HG03045 (cell line): ENCODE results near the gene MRPL28.
A peak's percentile ranks its signal among the peaks of the same experiment; 100 is the strongest.
"Not testable (repeated sequence)": the region's sequence is repeated elsewhere in the genome, so short reads cannot be mapped to it uniquely, and the experiment has no call there.

Experiments
- ATAC-seq: cut with Tn5 transposase; IDR thresholded peaks from one replicate; pipeline ENCODE4 v1.9.1; 2021; ENCODE audit warnings: mild to moderate bottlenecking, moderate library complexity; ENCODE audit not compliant: unreplicated experiment

Gene MRPL28

DNA sequence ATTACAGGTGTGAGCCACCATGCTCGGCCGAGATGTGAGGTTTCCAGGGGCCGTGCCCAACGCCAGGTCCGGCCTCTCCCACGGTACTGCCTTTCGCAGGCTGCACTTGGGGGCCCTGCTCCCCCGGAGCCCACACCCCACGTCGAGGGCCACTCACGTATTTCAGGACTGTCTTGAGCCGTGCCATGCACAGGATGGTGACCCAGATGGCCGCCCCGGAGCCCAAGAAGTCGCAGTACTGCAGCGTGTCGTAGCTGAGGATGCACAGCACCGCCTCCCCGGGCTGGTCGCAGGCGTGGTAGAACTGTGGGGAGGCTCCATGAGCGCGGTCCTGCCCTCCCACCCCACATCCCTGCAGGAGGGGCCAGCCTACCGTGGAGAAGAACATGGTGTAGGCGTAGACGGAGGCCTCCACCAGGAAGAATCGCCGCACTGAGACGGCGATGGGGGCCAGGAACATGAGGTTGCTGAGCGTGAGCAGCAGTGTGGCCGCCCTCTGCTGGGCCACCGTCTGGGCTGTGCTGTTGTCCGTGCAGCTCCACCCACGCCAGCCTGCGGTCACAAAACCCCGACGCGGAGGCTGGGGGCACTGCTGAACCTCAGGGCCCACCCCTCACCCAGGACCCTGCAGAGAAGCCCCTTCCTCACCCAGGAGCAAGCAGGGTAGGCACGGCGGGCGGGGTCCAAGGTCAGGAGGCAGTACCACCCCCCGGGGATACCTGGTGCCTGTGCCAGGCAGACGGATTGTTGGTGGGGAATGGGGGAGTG is 3.7 kb upstream of the MRPL28 start:
- no peak for ATAC-seq

DNA sequence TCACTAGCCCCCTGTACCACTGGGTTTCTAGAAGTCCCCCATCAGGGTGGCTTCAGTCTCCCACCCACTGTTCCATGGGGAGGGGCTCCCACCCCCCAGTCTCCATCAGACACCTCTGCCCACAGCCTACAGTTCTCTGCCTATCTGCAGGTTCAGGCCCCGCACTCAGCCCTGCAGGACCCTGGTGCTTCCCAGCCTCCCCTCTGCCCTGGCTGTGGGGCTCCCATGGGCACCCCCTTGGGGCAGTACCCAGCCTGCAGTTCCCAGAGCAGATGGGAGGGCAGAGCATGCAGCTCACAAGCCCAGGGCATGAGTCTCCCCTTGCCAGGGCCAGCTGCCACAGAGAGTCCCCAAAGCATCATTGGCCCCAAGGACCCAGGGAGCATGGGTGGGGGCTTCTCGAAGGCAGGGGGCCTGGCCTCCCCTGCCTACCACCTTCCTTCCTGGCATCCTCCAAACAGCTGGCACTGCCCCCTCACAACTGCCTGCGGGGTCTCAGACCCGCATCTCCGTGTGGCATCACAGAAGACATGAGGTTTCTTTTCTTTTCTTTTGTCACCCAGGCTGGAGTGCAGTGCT is 2.8 kb upstream of the MRPL28 start:
- ATAC-seq = no peak

DNA sequence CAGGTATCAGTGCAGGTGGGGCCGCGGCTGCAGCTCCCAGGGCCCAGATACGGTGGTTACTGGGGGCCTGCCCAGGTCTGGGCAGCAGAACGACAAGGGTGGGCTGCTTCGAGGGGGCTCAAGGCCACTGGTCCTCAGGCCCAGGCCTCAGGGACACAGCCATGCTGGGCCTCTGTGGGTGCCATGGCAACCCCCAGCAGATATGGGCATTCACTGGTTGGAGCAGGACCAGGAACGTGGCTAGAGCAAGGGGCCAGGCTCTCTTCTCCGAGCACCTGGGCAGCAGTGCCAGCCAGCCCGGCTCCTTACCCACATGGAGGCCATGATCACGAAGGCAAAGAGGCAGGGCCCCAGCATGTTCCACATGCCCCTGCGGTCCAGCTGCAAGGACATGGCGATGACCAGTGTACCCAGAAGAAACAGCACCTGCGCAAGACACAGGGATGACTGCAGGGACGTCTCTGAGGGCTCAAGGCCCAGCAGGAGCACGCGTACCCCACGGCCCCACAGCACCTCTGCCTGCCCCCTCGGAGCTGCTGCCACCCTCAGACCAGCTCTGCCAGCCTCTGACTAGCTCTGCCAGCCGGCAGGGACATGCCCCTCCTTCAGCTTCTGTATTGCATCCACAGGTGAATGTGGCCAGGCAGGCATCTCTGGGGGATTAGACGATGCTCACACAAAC is 2.1 kb upstream of the MRPL28 start:
- ATAC-seq = no peak

DNA sequence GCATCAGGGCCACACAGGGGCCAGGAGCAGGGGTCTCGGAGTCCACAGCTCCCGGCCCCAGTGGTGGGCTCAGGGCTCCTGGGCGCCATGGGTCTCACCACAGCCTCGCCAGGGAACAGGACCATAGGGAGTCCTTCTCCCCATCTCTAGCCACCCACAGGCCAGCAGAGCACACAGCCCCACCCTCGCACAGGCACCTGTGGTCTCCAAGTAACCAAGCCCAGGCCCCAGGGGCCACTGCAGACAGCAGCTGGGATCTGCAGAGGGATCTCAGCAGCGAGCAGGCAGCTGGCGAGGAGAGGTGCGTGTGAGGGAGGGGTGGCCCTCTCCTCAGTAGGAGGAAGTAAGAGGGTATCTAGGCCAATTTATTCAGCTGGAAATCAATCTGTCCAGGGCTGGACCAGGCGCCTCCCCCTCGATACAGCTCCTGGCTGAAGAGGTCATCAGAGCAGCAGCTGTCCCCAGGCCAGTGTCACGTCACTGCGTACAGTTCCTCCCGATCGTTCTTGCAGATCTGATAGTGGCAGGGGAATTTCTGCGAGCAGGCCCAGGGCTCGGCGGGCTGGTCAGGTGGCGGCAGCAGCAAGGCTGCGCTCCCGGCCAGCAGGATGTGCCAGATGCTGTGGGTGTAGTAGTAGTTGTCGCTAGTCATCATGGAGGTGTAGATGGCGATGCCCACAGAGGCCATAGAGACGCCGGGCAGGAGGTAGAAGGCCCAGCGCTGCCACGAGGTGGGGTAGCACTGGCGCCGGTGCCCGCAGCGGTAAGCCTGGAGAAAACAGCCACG is 1.4 kb upstream of the MRPL28 start:
- no peak for ATAC-seq

DNA sequence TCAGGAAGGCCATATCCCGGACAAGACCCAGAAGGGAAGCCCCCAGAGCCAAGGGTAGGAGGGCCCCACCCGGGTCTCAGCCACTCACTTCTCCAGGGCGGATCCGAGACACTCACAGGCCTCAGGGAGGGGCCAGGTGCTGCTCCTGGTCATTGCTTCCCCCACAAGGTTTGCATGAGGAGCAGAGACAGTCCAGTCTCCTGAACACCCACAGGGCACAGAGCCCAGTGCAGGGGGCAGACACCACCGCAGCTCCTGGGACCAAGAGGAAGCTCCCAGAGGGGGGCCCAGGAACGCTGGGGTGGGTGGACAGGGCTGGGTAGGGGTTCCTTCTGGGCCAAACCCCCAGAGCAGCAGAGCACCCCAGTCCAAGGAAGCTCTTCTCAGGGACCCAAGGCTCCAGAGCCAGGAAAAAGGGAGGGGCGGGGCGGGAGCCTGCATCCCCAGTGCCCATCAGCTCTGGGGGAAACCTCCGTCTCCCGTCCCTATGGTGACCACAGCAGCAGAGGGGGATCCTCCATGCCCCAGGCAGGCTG is 709 bp upstream of the MRPL28 start:
- ATAC-seq = no peak

DNA sequence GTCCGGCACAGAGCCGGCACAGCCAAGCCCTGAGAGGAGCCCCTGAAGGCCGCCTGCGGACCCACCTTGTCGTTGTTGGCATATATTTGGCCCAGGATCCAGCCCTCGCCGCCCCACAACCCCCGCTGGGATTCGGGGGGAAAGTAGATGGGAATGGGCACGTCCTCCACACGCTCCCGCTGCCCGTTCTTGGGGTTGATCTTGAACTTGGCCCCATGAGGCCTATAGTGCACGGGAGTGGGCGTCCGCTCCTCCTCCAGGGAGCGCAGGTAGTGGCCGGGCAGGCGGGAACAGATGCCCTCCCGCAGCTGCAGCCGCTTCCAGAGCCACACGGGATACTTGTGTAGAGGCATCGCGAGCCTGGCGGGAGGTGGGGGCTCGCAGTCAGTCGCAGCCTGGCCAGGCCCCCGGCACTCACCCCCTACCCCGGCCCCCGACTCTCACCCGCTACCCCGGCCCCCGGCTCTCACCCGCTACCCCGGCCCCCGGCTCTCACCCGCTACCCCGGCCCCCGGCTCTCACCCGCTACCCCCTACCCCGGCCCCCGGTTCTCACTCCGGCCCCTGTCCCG is 387 bp downstream of the MRPL28 start:
- ATAC-seq = no peak

DNA sequence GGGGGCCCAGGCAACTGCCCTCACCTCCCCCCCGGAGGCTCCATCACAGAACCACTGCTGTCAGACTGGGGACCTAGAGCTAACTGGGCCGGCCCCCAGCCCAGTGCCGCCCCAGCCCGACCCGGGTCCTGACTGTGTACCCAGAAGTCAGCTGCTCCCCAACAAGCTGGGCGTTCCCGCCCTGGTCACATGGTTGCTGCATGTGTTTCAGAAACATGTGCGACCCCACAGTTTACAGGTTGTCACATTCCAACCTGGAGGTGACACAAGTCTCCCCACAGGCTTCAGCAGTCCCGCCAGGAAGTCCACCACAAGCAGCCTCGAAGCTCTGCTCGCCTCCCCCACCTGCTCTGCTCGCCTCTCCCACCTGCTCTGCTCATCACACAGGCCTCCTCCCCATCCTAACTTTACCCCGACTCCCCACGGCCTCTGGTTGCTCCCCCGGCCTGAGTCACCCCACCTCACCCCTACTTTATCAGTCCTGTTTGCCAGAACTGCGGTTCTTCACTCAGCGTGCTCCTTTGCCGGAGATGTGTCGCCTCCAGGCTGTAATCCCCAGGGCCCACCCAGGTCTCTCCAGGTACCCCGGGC is 968 bp downstream of the MRPL28 start:
- ATAC-seq = no peak

DNA sequence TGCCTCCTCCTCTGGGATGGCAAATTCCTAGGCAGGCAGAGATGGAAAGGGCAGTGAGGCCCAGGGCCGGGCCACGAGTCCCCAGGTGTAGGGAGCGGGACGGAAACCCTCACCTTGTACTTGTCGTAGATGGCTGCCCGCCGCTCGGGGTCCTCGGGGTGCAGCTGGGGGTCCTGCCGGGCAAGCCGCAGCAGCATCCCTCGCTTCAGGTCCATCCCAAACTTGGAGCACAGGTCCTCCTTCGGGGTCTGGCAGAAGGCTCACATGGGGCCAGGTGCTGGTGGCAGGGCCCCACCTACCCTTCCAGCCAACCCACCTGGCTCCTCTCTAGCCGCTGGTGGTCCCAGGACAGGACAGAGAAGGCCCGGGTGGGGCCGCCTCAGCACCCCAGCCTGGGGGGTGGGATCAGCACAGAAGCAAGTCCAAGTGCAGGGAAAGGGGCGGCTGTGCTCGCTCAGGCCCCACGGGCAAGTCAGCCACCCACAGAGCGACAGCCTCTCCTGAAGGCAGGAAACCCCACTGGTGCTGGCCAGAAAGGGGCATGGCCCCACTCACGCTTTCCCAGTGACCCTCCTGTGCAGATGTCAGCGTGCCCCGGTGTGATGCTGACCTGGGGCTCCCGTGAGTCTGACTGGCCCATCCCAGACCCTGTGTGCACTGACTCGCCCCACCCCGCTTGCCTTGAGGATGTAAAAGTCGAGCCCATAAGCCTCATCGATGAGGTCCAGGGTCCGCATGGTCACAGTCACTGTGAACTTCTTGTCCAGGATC is 1.8 kb downstream of the MRPL28 start:
- no peak for ATAC-seq

DNA sequence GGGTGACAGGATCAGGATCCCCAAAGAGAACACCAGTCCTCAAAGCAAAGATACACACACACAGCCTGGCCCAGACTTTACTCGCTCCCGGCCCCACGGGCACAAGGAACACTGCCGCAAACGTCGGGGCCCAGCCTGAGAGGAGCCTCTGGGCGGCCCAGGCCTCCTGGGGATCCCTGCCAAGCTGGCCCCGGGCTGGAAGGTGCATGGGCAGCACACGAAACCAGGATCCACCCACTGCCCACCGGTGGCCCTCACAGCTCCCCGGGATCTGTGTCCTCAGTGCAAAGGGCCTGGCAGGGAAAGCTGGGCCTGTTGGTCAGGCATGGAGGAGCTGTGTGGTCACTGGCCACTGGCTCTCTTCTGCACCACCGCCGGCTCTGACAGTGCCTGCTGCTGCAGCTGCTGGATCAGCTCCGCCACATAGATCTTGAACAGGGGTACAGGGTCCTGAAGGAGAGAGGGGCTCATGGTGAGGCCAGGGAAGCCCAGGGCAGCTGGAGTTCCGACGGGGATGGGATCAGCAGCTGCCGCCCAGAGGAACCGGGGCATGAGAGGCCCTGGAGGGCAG is 2.9 kb downstream of the MRPL28 start:
- no peak for ATAC-seq

DNA sequence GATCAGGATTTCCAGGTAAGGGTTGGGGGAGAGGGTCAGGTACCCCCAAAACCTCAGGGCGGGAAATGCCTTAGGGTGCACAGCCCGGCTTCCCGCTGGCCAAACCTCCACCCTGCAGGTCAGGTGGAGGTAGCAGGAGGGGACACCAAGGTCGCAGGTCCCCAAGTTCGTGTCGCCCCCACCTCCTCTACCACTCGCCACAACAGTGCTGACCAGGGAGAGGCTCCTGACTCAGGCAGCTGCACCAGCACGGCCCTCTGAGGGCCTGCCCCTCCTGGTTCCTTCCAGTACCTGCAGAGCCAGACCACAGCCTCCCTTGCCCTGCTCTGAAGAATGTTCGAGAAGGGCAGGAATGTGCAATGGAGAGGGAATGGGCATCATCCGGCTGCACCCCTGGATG is 3.9 kb downstream of the MRPL28 start:
- ATAC-seq = no peak

DNA sequence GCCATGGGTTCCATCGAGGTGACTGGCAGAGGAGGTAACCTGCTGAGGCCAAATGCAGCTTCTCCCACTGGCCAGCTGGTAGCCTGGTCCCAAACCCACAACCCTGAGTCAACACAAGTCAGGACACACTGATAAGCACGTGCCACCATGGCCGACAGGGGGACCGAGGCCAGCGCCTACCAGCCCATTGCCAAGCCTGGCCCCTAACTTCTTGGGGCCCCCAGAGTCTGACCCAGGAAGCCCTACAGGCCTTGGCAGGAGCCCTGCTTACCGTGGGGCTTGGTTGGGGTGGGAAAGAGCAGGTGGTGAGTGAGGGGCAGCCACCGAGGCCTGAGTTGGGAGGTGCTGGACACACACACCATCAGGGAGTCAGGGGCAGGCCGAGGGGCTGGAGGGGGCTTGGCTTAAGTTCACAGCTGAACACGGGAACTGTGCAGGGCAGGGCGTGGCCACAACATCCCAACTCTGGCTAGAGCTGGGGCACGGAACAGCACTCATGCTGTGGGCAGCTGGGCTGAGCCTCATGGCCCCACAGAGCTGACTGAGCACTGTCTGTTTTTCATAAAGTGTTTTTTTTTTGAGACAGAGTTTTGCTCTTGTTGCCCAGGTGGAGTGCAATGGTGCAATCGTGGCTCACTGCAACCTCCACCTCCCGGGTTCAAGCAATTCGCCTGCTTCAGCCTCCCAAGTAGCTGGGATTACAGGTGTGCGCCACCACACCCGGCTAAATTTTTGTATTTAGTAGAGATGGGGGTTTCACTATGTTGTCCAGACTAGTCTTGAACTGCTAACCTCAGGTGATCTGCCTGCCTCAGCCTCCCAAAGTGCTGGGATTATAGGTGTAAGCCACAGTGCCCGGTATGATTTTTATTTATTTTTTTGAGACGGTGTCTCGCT is 5.5 kb downstream of the MRPL28 start:
- no peak for ATAC-seq

DNA sequence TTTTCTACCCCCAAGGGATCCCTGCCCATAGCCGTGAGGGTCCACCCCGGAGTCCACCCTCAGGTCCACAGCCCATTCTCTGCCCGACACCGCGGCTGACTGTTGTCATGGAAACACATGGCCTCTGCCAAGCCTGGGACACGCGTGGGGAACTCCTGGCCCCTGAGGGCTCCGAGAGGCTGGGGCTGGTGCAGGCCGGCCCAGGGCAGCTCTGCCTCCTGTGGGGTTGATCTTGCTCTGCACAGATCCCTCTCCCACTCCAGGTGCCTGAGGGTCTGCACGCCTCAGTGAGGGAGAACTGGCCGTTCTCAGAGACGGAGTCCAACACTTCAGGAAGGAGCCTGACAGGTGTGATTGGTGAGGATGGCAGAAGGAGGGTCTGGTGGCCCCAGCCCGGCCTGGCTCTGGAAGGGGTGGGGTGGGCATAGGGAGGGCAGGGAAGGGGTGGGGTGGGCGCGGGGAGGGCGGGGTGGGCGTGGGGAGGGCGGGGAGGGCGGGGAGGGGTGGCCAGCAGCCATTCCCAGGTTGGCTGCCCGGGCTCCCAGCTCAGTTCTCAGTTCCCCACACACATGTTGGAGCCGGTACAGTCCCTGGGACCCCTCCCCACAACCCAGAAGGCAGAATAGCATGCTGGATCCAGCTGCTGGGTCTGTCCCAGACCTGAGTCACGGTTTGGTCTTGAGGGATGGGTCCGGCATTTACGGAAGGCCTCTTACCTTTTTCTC is 6.4 kb downstream of the MRPL28 start:
- no peak for ATAC-seq

DNA sequence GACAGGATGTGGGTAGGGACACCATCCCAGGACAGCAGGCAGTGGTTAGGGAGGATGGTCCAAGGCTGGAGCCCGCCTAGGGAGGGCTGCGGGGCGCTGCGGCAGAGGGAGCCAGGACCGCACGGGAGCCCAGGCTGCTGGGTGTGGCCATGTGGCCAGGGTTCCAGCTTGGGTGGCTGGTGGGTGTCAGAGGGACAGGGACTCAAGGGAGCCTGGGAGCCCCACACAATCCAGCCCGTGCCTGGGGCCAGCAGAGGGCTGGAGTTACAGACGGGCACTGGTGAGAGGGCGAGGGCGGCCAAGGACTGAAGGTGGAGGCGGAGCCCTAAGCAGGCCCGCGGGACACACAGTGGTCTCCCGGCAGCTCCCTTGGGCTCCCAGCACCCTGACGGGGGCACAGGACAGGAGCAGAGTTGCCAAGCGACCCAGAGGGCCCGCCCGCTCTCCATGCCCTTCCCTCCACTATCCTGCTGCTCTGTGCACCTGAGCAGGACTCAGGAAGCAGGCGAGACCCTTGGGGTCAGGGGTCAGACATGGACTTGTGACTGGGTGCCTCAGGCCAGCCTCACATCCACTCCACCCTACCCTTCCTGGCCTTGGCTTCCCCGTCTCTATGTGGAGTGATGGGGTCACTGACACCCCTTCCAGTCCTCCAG is 7.1 kb downstream of the MRPL28 start:
- no peak for ATAC-seq

DNA sequence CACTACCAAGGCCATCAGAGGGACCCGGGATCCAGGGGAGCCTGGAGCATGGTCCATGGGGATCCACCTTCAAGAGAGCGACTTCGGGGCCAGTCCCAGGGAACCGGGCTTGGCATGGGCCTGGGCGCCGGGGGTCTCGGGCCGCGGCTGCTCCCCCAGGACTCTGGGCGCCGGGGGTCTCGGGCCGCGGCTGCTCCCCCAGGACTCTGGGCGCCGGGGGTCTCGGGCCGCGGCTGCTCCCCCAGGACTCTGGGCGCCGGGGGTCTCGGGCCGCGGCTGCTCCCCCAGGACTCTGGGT is 7.7 kb downstream of the MRPL28 start:
- not testable (repeated sequence) for ATAC-seq

DNA sequence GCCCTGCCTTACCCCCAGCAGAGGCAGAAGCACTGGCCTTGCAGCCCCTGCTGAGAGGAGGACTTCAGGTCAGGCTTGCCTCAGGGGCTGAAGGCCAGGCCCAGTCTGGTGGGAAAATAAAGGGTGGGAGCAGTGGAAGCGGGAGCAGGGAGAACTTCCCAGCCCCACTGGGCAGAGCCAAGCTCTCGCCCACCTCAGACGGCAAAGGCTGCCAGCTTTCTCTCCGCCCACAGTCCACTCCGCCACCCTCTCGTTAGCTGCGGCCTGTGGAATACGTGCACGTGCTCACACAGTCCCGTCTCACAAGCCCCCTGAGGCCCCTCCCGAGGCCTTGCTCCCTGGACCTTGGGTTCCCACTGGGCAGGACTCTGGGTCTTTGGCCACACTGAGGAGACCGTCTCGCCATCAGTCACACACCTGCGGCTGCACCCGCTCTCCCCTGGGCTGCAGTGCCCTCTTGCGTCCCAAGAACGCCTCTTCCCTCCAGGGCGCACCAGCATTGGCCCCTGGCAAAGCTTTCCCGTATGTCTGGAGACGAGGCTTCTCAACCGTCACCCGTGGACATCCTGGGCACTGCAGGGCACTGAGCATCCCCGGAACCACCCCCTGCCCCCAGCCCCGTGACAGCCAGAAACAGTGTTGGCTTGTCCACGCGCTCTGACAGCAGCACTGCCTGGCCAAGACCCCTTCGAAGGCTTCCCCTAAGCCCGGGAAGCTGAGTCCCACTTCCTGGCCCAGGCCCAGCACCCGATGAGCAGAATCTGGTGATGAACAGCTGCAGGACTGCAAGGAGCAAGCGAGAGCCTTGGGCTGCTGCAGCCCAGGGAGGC is 8.3 kb downstream of the MRPL28 start:
- peak; percentile 52 for ATAC-seq

DNA sequence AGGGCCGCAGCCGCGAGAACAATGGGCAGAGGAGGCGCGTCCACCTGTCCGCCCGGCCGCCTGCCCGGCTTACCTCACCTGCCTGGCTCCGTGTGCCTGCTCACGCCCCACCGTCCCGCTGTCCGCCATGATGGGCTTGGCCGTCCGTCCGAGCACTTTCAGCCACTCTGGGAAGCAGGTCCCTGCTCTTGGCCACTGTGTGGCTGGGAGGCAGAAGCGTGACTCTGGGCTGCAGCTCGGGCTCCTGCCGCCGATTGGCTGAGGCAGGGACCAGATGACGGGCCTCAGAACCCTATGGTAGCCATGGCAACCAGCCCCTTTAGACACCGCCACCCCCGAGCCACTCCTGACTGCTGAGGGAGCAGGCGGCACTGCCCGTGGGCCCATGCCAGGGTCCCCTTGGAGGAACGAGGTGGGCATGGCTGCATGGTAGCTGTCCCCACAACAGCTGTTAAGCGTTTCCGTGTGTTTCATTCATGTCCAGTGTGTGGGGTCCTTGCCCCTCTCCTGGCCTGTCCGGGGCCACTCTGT is 8.9 kb downstream of the MRPL28 start:
- no peak for ATAC-seq
